ENCODE results near the gene NNMT.
A peak's percentile ranks its signal among the peaks of the same experiment; 100 is the strongest.
"Not testable (repeated sequence)": the region's sequence is repeated elsewhere in the genome, so short reads cannot be mapped to it uniquely, and the experiment has no call there.

NNMT gene

GRCh38 chr11:114310095-114310494 is 13.9 kb downstream of the NNMT start:
- DNase-seq (ENCODE audit: low spot score): no peak

- no peak for DNase-seq (ENCODE audit: low spot score)
Measured at GRCh38 chr11:114311946-114312345, 15.7 kb downstream of the NNMT start.

- no peak for DNase-seq (ENCODE audit: low spot score)
Measured at GRCh38 chr11:114314096-114314495, 17.9 kb downstream of the NNMT start.

GRCh38 chr11:114315749-114316368 is 19.7 kb downstream of the NNMT start:
- peak; percentile 15 for DNase-seq (ENCODE audit: low spot score)

GRCh38 chr11:114316980-114317786 is 21.0 kb downstream of the NNMT start:
- no peak for DNase-seq (ENCODE audit: low spot score)

GRCh38 chr11:114317787-114318137 is 21.6 kb downstream of the NNMT start:
- DNase-seq (ENCODE audit: low spot score): no peak

GRCh38 chr11:114318361-114318760 is 22.2 kb downstream of the NNMT start:
- no peak for DNase-seq (ENCODE audit: low spot score)

- no peak for DNase-seq (ENCODE audit: low spot score)
Measured at GRCh38 chr11:114319716-114320328, 23.6 kb downstream of the NNMT start.

GRCh38 chr11:114321621-114322257 is 25.5 kb downstream of the NNMT start:
- DNase-seq (ENCODE audit: low spot score): no peak

- DNase-seq (ENCODE audit: low spot score): no peak
Measured at GRCh38 chr11:114322934-114323333, 26.7 kb downstream of the NNMT start.

GRCh38 chr11:114326151-114326550 is 30.0 kb downstream of the NNMT start:
- DNase-seq (ENCODE audit: low spot score): no peak

GRCh38 chr11:114326776-114327175 is 30.6 kb downstream of the NNMT start:
- DNase-seq (ENCODE audit: low spot score): no peak

GRCh38 chr11:114330373-114330772 is 34.2 kb downstream of the NNMT start:
- DNase-seq (ENCODE audit: low spot score): no peak

GRCh38 chr11:114340311-114341131 is 44.3 kb downstream of the NNMT start:
- no peak for DNase-seq (ENCODE audit: low spot score)

GRCh38 chr11:114341667-114342066 is 45.5 kb downstream of the NNMT start:
- DNase-seq (ENCODE audit: low spot score): not testable (repeated sequence)

GRCh38 chr11:114342476-114342875 is 46.3 kb downstream of the NNMT start:
- no peak for DNase-seq (ENCODE audit: low spot score)

- DNase-seq (ENCODE audit: low spot score): no peak
Measured at GRCh38 chr11:114343020-114343419, 46.8 kb downstream of the NNMT start.

- DNase-seq (ENCODE audit: low spot score): no peak
Measured at GRCh38 chr11:114343493-114343892, 47.3 kb downstream of the NNMT start.

- no peak for DNase-seq (ENCODE audit: low spot score)
Measured at GRCh38 chr11:114344494-114344893, 48.3 kb downstream of the NNMT start.

GRCh38 chr11:114345575-114346222 is 49.5 kb downstream of the NNMT start:
- no peak for DNase-seq (ENCODE audit: low spot score)

GRCh38 chr11:114346709-114347141 is 50.5 kb downstream of the NNMT start:
- no peak for DNase-seq (ENCODE audit: low spot score)

Data from HuH-7.5 (cell line).